Measurements from ENCODE around the gene TNP2.

DNA sequence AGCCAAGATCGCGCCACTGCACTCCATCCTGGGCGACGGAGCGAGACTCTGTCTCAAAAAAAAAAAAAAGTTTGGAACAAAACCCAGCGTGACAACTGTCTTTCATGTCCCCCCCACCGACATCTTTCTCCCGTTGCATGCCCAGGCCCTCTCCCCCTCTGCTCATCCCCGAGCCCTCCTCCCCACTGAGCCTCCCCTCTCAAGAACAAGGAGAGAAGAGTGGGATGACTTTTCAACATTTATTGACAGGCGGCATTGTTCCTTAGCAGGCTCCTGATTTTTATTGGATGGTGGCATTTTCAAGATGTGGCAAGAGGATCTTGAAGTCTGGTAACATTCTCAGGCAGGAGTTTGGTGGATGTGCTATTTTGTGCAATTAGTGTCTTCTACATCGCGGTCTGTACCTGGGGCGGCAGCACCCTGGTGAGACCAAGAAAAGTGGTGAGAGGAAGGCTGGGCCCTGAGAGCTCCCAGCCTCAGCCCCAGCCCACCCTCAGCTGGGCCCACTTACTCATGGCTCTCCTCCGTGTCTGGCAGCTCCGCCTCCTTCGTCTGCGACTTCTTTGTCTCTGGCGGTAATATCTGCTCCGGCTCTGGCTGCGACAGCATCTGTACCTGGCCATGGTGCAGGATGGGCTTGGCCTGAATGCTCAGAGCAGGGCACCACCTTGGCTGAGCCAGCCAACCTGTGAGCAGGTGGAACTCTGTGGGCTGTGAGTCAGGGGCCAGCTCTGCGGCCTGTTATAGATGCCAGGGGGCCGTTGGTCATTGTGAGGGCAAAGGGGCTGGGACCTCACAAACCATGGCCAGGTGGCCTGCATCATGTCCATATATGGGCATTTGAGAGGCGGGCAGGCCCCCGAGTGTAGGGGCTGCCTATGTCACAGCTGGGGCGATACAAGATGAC, 11.7 kb upstream of the TNP2 start, which contains the start of gene PRM1:
- TF ChIP-seq, protein P1, sequence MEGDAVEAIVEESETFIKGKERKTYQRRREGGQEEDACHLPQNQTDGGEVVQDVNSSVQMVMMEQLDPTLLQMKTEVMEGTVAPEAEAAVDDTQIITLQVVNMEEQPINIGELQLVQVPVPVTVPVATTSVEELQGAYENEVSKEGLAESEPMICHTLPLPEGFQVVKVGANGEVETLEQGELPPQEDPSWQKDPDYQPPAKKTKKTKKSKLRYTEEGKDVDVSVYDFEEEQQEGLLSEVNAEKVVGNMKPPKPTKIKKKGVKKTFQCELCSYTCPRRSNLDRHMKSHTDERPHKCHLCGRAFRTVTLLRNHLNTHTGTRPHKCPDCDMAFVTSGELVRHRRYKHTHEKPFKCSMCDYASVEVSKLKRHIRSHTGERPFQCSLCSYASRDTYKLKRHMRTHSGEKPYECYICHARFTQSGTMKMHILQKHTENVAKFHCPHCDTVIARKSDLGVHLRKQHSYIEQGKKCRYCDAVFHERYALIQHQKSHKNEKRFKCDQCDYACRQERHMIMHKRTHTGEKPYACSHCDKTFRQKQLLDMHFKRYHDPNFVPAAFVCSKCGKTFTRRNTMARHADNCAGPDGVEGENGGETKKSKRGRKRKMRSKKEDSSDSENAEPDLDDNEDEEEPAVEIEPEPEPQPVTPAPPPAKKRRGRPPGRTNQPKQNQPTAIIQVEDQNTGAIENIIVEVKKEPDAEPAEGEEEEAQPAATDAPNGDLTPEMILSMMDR (IDR thresholded peaks at IDR 0.05): no peak
- no peak for TF ChIP-seq ZFX (IDR thresholded peaks at IDR 0.05; ENCODE audit: borderline replicate concordance)

All from 22Rv1 (cell line).